ENCODE data around the gene PZP. TPM values are rescaled to one million over a fixed set of nuclear protein-coding genes. Genes with fewer than 3 reads are reported as not detected.

The PZP gene
- total and polyA plus RNA-seq, 2 of the 8 experiments (the other 6 are each of a cell fraction or from before 2014, with no cell fraction given), result 0.08 TPM; not detected in 1

GRCh38 chr12:9127936-9128663 is 80.1 kb downstream of the PZP start:
- Histone ChIP-seq H2BK5ac (ENCODE audit: low read depth, low read length) (no peak overlapping the region), H3K18ac (ENCODE audit: extremely low read depth, low read length) (no peak overlapping the region), H3K4me1 (replicated peaks in 1 of 4; ENCODE audit: control insufficient read depth in 3 of 4, insufficient read depth in 4 of 4, low read length in 3 of 4) (no peaks in the 10 kb centered on the region), H4K8ac (ENCODE audit: extremely low read depth, insufficient read depth, low read length) (no peak overlapping the region), H3K56ac (replicated peaks; ENCODE audit: insufficient read length, low read depth, low read length) (no peak overlapping the region), H3K4me3 (ENCODE audit: extremely low read depth in 1 of 4, insufficient read depth in 2 of 4, low read depth in 3 of 4, low read length in 4 of 4) (no peak overlapping the region), H2AFZ (ENCODE audit: low read length) (no peak overlapping the region), H4K20me1 (replicated peaks in 1 of 2; ENCODE audit: control insufficient read depth in 1 of 2, insufficient read depth in 2 of 2, low read length in 2 of 2) (no peaks in the 10 kb centered on the region), H2AK5ac (ENCODE audit: low read depth, low read length) (no peak overlapping the region), H3K79me1 (ENCODE audit: low read depth, low read length) (no peaks in the 10 kb centered on the region), H3K4me2 (ENCODE audit: insufficient read depth in 1 of 2, low read depth in 2 of 2, low read length in 2 of 2) (no peak overlapping the region), H2BK120ac (replicated peaks; ENCODE audit: low read depth, low read length) (no peak overlapping the region), H3K36me3 (ENCODE audit: control insufficient read depth in 2 of 4, insufficient read depth in 4 of 4, low read length in 3 of 4) (no peaks in the 10 kb centered on the region), H2BK12ac (ENCODE audit: low read depth, low read length) (no peak overlapping the region), H4K91ac (replicated peaks; ENCODE audit: insufficient read length, low read length) (no peak overlapping the region), H3K23ac (ENCODE audit: insufficient read length) (no peak overlapping the region), H3K27me3 (replicated peaks in 1 of 4; ENCODE audit: control insufficient read depth in 3 of 4, extremely low read depth in 1 of 4, insufficient read depth in 3 of 4, low read length in 3 of 4) (no peaks in the 10 kb centered on the region), H3K14ac (ENCODE audit: insufficient read length) (no peak overlapping the region), H2BK20ac (ENCODE audit: low read length) (no peak overlapping the region), H3K9me3 (ENCODE audit: insufficient read depth in 2 of 2, low read depth in 1 of 2, low read length in 1 of 2) (peaks cover 0 to 9% of the 10 kb centered on the region in 2 experiments; a peak in 1 of 4 replicates), H2BK15ac (ENCODE audit: low read length) (no peak overlapping the region), H3K23me2 (ENCODE audit: low read depth, low read length) (no peaks in the 10 kb centered on the region), H3K4ac (replicated peaks; ENCODE audit: insufficient read length, low read depth, low read length) (no peak overlapping the region), H3K27ac (ENCODE audit: low read depth, low read length) (no peak overlapping the region), H3K79me2 (ENCODE audit: control insufficient read depth in 1 of 2, insufficient read depth in 2 of 2, low read length in 2 of 2) (no peaks in the 10 kb centered on the region), H3K9ac (replicated peaks in 1 of 4; ENCODE audit: extremely low read depth in 1 of 4, low read depth in 3 of 4, low read length in 3 of 4) (no peak overlapping the region), H4K5ac (ENCODE audit: insufficient read length, low read depth, low read length) (no peak overlapping the region)
- whole genome bisulfite sequencing, 2 experiments (ENCODE audit: extremely low coverage in 1 of 2, insufficient coverage in 1 of 2, insufficient read length in 1 of 2, insufficient replicate concordance in 2 of 2, low coverage in 1 of 2, low lambda C conversion rate in 2 of 2, missing lambda C conversion rate in 1 of 2), result 91% methylated on average over 35 of the region's 36 CpGs; no CpG with 5 or more reads in 1 of the 2 experiments
- POLR2A ChIA-PET (ENCODE audit: partially characterized antibody), result no interaction called here
- FAIRE-seq (no peak), DNase-seq (ENCODE audit: low read depth in 1 of 2, low spot score in 2 of 2) (no peak)
- CTCF ChIA-PET (ENCODE audit: partially characterized antibody), result interaction anchor here (1.7 kb wide), 1 partner anchor 27 kb away, joined by 4 read pairs; no protein-coding TSS in a partner anchor
- no peak for TF ChIP-seq BACH1 (IDR thresholded peaks at IDR 0.05; ENCODE audit: low read length)
- no peak for TF ChIP-seq RXRA (IDR thresholded peaks at IDR 0.05; ENCODE audit: insufficient read depth, low read depth, low read length)
- no peak for TF ChIP-seq YY1 (IDR thresholded peaks at IDR 0.05; ENCODE audit: low read depth, low read length)
- TF ChIP-seq POU5F1 (IDR thresholded peaks at IDR 0.05; ENCODE audit: low read depth, low read length), result no peak
- no peak for TF ChIP-seq KDM4A (IDR thresholded peaks at IDR 0.05; ENCODE audit: low read depth, low read length, severe bottlenecking)
- TF ChIP-seq BRCA1 (IDR thresholded peaks at IDR 0.05; ENCODE audit: low read depth, low read length), result no peak
- TF ChIP-seq RBBP5 (IDR thresholded peaks at IDR 0.05; ENCODE audit: borderline replicate concordance, low read depth, low read length), result no peak
- no peak for TF ChIP-seq E2F6 (IDR thresholded peaks at IDR 0.05)
- no peak for TF ChIP-seq JUN (IDR thresholded peaks at IDR 0.05; ENCODE audit: low read depth, low read length)
- no peak for TF ChIP-seq SRF (IDR thresholded peaks at IDR 0.05; ENCODE audit: low read depth, low read length)
- TF ChIP-seq NANOG (IDR thresholded peaks at IDR 0.05; ENCODE audit: insufficient read depth, low read depth, low read length, poor library complexity, severe bottlenecking), result no peak
